WTC11 (cell line): ENCODE data around the gene KNTC1. TPM values are rescaled to one million over a fixed set of nuclear protein-coding genes. Genes with fewer than 3 reads are reported as not detected.
A peak's percentile ranks its signal among the peaks of the same experiment; 100 is the strongest.

Source experiments
- ATAC-seq: fragments of 200-7000 bp; cut with Tn5 transposase; 2 replicates; pipeline ENCODE4 v1.10.0; 2021; ENCODE audit warnings: mild to moderate bottlenecking, moderate library complexity
- Bru-seq: library from RNA; stranded (reverse); fragments of 400-500 nt; gene quantifications from one replicate; lab custom pipeline; 2021; lab: Mats Ljungman, UMichigan
- CTCF ChIA-PET: fragments of 300-600 bp; sonication (Branson Sonifier 250); formaldehyde crosslinking; loops from one replicate; lab custom pipeline; 2021; ENCODE audit warnings: antibody characterized with exemption; lab: Charles Lee
- POLR2A ChIA-PET: fragments of 350-600 bp; sonication (Branson Sonifier 250); formaldehyde crosslinking; loops from one replicate; lab custom pipeline; 2021; ENCODE audit warnings: antibody characterized with exemption; lab: Charles Lee
- DNase-seq: peaks from one replicate; pipeline ENCODE4 v3.0.0; 2021; ENCODE audit warnings: low spot score
- H3K27ac Mint-ChIP-seq: 2 replicates; pipeline ENCODE4 v1.8.0; 2021; ENCODE audit warnings: mixed read lengths
- H3K27me3 Mint-ChIP-seq: 2 replicates; pipeline ENCODE4 v1.8.0; 2021; ENCODE audit warnings: low read depth, mild to moderate bottlenecking, moderate library complexity, mixed read lengths
- H3K36me3 Mint-ChIP-seq: 2 replicates; pipeline ENCODE4 v1.8.0; 2021; ENCODE audit warnings: mixed read lengths
- H3K4me1 Mint-ChIP-seq: 2 replicates; pipeline ENCODE4 v1.8.0; 2022; ENCODE audit warnings: mixed read lengths
- H3K4me3 Mint-ChIP-seq: 2 replicates; pipeline ENCODE4 v1.8.0; 2021; ENCODE audit warnings: mild to moderate bottlenecking, moderate library complexity, mixed read lengths
- H3K9me3 Mint-ChIP-seq: 2 replicates; pipeline ENCODE4 v1.8.0; 2021; ENCODE audit warnings: mixed read lengths
- CREM ChIP-seq: sonication (generic); formaldehyde crosslinking; IDR thresholded peaks from 2 replicates; pipeline ENCODE4 v1.8.1; 2022; ENCODE audit warnings: mild to moderate bottlenecking, missing genetic modification reagents, moderate library complexity
- EMX1 ChIP-seq: fragments of 250-450 bp; sonication (Bioruptor Pico); IDR thresholded peaks from 2 replicates; pipeline ENCODE4 v1.8.0; 2021; ENCODE audit warnings: mild to moderate bottlenecking
- ETV6 ChIP-seq: sonication (generic); formaldehyde crosslinking; IDR thresholded peaks from 2 replicates; pipeline ENCODE4 v1.8.1; 2022; ENCODE audit warnings: mild to moderate bottlenecking, missing genetic modification reagents
- FOXK1 ChIP-seq: sonication (generic); formaldehyde crosslinking; IDR thresholded peaks from 2 replicates; pipeline ENCODE4 v1.8.0; 2022; ENCODE audit warnings: mild to moderate bottlenecking, moderate library complexity, missing genetic modification reagents
- FOXP1 ChIP-seq: sonication (generic); formaldehyde crosslinking; IDR thresholded peaks from 2 replicates; pipeline ENCODE4 v1.8.0; 2022; ENCODE audit warnings: missing genetic modification reagents, mild to moderate bottlenecking, moderate library complexity, borderline replicate concordance
- GABPB1 ChIP-seq: sonication (generic); formaldehyde crosslinking; IDR thresholded peaks from 2 replicates; pipeline ENCODE4 v1.8.1; 2023; ENCODE audit warnings: mild to moderate bottlenecking, missing genetic modification reagents
- GTF2I ChIP-seq: fragments of 250-450 bp; sonication (Bioruptor Pico); conservative IDR thresholded peaks from 2 replicates; pipeline ENCODE4 v1.4.0; 2021; ENCODE audit warnings: mild to moderate bottlenecking
- HMGA2 ChIP-seq: fragments of 250-450 bp; sonication (Bioruptor Pico); IDR thresholded peaks from 2 replicates; pipeline ENCODE4 v1.4.0; 2021; ENCODE audit warnings: mild to moderate bottlenecking, moderate library complexity
- JAZF1 ChIP-seq: fragments of 250-450 bp; sonication (Bioruptor Pico); IDR thresholded peaks from 2 replicates; pipeline ENCODE4 v1.9.0; 2021; ENCODE audit warnings: moderate library complexity, mild to moderate bottlenecking, inconsistent platforms
- MYBL2 ChIP-seq: sonication (generic); formaldehyde crosslinking; IDR thresholded peaks from 2 replicates; pipeline ENCODE4 v1.8.1; 2023; ENCODE audit warnings: mild to moderate bottlenecking, moderate library complexity, missing genetic modification reagents
- NFATC4 ChIP-seq: fragments of 250-450 bp; sonication (Bioruptor Pico); IDR thresholded peaks from 2 replicates; pipeline ENCODE4 v1.9.0; 2021; ENCODE audit warnings: mild to moderate bottlenecking
- NFE2L1 ChIP-seq: sonication (generic); formaldehyde crosslinking; IDR thresholded peaks from 2 replicates; pipeline ENCODE4 v1.8.1; 2023; ENCODE audit warnings: missing genetic modification reagents
- SMAD3 ChIP-seq: sonication (generic); formaldehyde crosslinking; IDR thresholded peaks from 2 replicates; pipeline ENCODE4 v1.8.0; 2022; ENCODE audit warnings: missing genetic modification reagents, mild to moderate bottlenecking, borderline replicate concordance
- SOX15 ChIP-seq: fragments of 250-450 bp; sonication (Bioruptor Pico); IDR thresholded peaks from 2 replicates; pipeline ENCODE4 v1.9.0; 2021; ENCODE audit warnings: mild to moderate bottlenecking
- SP1 ChIP-seq: sonication (generic); formaldehyde crosslinking; conservative IDR thresholded peaks from 2 replicates; pipeline ENCODE4 v1.8.1; 2022; ENCODE audit warnings: missing genetic modification reagents
- TEAD1 ChIP-seq: sonication (generic); formaldehyde crosslinking; IDR thresholded peaks from 2 replicates; pipeline ENCODE4 v1.8.0; 2022; ENCODE audit warnings: mild to moderate bottlenecking, missing genetic modification reagents
- TEAD4 ChIP-seq: sonication (generic); formaldehyde crosslinking; IDR thresholded peaks from 2 replicates; pipeline ENCODE4 v1.8.0; 2022; ENCODE audit warnings: mild to moderate bottlenecking, missing genetic modification reagents
- ZNF416 ChIP-seq: fragments of 250-450 bp; sonication (Bioruptor Pico); IDR thresholded peaks from 2 replicates; pipeline ENCODE4 v1.9.0; 2021; ENCODE audit warnings: mild to moderate bottlenecking, inconsistent platforms
- long read RNA-seq, 3 experiments: library from RNA in 1 of 3; library from capped mRNA in 1 of 3; library from polyadenylated mRNA in 1 of 3; unstranded in 2 of 3; stranded (forward) in 1 of 3; transcript quantifications; one replicate each; pipeline ENCODE4 v2.0.0, GENCODE V29; 2021
- total RNA-seq: library from RNA; stranded (reverse); gene quantifications from 3 replicates; pipeline ENCODE4 v1.2.3, GENCODE V29; 2021
- TF ChIP-seq, protein P1 (sequence below): sonication (generic); formaldehyde crosslinking; IDR thresholded peaks from 2 replicates; pipeline ENCODE4 v1.8.0; 2022; ENCODE audit warnings: mild to moderate bottlenecking, missing genetic modification reagents
- TF ChIP-seq, protein P2 (sequence below): fragments of 250-450 bp; sonication (Bioruptor Pico); IDR thresholded peaks from 2 replicates; pipeline ENCODE4 v1.9.0; 2021; ENCODE audit warnings: mild to moderate bottlenecking
- TF ChIP-seq, protein P3 (sequence below): sonication (generic); formaldehyde crosslinking; IDR thresholded peaks from 2 replicates; pipeline ENCODE4 v1.8.1; 2023; ENCODE audit warnings: mild to moderate bottlenecking, missing genetic modification reagents

The KNTC1 gene, protein sequence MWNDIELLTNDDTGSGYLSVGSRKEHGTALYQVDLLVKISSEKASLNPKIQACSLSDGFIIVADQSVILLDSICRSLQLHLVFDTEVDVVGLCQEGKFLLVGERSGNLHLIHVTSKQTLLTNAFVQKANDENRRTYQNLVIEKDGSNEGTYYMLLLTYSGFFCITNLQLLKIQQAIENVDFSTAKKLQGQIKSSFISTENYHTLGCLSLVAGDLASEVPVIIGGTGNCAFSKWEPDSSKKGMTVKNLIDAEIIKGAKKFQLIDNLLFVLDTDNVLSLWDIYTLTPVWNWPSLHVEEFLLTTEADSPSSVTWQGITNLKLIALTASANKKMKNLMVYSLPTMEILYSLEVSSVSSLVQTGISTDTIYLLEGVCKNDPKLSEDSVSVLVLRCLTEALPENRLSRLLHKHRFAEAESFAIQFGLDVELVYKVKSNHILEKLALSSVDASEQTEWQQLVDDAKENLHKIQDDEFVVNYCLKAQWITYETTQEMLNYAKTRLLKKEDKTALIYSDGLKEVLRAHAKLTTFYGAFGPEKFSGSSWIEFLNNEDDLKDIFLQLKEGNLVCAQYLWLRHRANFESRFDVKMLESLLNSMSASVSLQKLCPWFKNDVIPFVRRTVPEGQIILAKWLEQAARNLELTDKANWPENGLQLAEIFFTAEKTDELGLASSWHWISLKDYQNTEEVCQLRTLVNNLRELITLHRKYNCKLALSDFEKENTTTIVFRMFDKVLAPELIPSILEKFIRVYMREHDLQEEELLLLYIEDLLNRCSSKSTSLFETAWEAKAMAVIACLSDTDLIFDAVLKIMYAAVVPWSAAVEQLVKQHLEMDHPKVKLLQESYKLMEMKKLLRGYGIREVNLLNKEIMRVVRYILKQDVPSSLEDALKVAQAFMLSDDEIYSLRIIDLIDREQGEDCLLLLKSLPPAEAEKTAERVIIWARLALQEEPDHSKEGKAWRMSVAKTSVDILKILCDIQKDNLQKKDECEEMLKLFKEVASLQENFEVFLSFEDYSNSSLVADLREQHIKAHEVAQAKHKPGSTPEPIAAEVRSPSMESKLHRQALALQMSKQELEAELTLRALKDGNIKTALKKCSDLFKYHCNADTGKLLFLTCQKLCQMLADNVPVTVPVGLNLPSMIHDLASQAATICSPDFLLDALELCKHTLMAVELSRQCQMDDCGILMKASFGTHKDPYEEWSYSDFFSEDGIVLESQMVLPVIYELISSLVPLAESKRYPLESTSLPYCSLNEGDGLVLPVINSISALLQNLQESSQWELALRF (N-terminal part only)
- total RNA-seq (78.3 to 85.1 TPM (median 83.4 TPM) in 3 replicates), Bru-seq, nascent RNA (percentile 76 among the genes with signal in this experiment)
- long read RNA-seq, experiment 1, partial matches to known transcripts: 50 of 124 reads
- long read RNA-seq, experiment 1, other reads (novel, unspliced or antisense): 74 of 124 reads
- long read RNA-seq, experiment 2, partial matches to known transcripts: 11 of 30 reads
- long read RNA-seq, experiment 2, other reads (novel, unspliced or antisense): 18 of 30 reads
- long read RNA-seq, experiment 3, partial matches to known transcripts: 1 of 2 reads
- long read RNA-seq, experiment 3, other reads (novel, unspliced or antisense): 1 of 2 reads

DNA sequence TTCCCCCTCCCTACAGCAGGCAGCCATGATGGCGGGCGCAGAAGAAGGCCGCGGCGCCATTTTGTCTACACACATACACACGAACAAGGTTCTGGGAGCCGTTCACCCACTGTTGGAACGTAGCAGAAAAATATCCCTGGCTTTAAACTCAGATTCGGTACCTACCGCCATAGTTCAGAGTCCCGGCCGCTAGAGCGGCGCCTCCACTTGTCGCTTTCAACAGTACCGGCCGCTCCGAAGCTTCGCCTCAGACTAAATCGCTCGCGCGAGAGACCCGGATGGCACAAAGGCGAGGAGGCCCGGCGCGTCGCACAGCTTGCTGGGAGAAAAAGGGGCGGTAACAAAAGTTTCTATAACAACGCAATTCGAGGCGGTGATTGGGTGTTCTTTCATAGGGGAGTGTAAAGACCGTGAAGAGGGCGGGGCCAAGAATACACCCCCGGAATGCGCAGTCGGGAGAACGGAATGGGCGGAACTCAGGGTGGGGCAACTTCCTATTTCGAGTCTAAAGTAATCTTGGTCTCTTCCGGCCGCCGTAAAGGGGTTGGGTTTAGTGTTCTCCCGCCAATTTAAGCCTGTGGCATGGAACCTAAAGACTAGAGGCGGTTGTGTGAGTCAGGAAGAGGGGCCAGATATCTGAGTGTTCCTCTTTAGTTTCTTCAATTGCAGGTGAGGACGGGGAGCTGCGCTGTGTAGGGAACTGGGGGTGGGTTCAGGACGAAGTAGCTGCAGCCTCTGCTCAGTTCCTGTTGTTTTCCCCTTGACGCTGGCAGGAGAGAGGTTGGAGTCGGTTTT is at the start of gene KNTC1, which contains the start of gene RSRC2:
TSS of gene KNTC1 (plus strand) at position 567 of the 795 bp plus-strand sequence. CDS start 2,815 bp downstream, outside the sequence.
TSS of gene RSRC2 (minus strand) at position 254 of the 795 bp plus-strand sequence. CDS start at position 171, 83 bp downstream.
- TF ChIP-seq NFATC4 (CRISPR knock-in tag) (peak; percentile 82; the same call in 1 of the 2 replicates), ZNF416 (peak; percentile 79), HMGA2 (0 out of 2 replicates have a peak, but pooled peaks have one; percentile 12), TEAD1 (CRISPR knock-in tag) (peak; percentile 61; the same call in 1 of the 2 replicates), FOXP1 (0 out of 2 replicates have a peak, but pooled peaks have one; percentile 10), FOXK1 (CRISPR knock-in tag) (peak; percentile 33; the same call in 1 of the 2 replicates), EMX1 (CRISPR knock-in tag) (no peak), TEAD4 (CRISPR knock-in tag) (peak; percentile 82), JAZF1 (CRISPR knock-in tag) (peak; percentile 26; the same call in 1 of the 2 replicates), CREM (CRISPR knock-in tag) (peak; percentile 29; the same call in 1 of the 2 replicates), MYBL2 (CRISPR knock-in tag) (peak; percentile 58; the same call in 1 of the 2 replicates), SOX15 (no peak), GTF2I (CRISPR knock-in tag) (no peak), SMAD3 (CRISPR knock-in tag) (peak; percentile 64; the same call in 1 of the 2 replicates), GABPB1 (CRISPR knock-in tag) (peak; percentile 46), SP1 (CRISPR knock-in tag) (peak; percentile 88), ETV6 (CRISPR knock-in tag) (0 out of 2 replicates have a peak, but pooled peaks have one; percentile 4), NFE2L1 (CRISPR knock-in tag) (no peak)
- TF ChIP-seq, protein P1, sequence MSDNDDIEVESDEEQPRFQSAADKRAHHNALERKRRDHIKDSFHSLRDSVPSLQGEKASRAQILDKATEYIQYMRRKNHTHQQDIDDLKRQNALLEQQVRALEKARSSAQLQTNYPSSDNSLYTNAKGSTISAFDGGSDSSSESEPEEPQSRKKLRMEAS (CRISPR knock-in tag): peak; percentile 79
- TF ChIP-seq, protein P2, sequence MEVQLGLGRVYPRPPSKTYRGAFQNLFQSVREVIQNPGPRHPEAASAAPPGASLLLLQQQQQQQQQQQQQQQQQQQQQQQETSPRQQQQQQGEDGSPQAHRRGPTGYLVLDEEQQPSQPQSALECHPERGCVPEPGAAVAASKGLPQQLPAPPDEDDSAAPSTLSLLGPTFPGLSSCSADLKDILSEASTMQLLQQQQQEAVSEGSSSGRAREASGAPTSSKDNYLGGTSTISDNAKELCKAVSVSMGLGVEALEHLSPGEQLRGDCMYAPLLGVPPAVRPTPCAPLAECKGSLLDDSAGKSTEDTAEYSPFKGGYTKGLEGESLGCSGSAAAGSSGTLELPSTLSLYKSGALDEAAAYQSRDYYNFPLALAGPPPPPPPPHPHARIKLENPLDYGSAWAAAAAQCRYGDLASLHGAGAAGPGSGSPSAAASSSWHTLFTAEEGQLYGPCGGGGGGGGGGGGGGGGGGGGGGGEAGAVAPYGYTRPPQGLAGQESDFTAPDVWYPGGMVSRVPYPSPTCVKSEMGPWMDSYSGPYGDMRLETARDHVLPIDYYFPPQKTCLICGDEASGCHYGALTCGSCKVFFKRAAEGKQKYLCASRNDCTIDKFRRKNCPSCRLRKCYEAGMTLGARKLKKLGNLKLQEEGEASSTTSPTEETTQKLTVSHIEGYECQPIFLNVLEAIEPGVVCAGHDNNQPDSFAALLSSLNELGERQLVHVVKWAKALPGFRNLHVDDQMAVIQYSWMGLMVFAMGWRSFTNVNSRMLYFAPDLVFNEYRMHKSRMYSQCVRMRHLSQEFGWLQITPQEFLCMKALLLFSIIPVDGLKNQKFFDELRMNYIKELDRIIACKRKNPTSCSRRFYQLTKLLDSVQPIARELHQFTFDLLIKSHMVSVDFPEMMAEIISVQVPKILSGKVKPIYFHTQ (CRISPR knock-in tag): peak; percentile 49; the same call in 1 of the 2 replicates
- TF ChIP-seq, protein P3, sequence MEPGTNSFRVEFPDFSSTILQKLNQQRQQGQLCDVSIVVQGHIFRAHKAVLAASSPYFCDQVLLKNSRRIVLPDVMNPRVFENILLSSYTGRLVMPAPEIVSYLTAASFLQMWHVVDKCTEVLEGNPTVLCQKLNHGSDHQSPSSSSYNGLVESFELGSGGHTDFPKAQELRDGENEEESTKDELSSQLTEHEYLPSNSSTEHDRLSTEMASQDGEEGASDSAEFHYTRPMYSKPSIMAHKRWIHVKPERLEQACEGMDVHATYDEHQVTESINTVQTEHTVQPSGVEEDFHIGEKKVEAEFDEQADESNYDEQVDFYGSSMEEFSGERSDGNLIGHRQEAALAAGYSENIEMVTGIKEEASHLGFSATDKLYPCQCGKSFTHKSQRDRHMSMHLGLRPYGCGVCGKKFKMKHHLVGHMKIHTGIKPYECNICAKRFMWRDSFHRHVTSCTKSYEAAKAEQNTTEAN (CRISPR knock-in tag): no peak
- POLR2A ChIA-PET: interaction anchor here (0.6 to 2.7 kb wide), 5 partner anchors 22 to 127 kb away, joined by 3 to 46 read pairs (median 3); partner anchors contain the start of gene ZCCHC8

More for the DNA sequence above, at the start of gene KNTC1, which contains the start of gene RSRC2:
- Mint-ChIP-seq H3K27me3 (no peaks in the 10 kb centered on the region), H3K27ac (no peak within 1 kb of the TSS; the same call in 1 of the 2 replicates), H3K36me3 (peaks cover 40% of the 10 kb centered on the region), H3K4me1 (peaks cover 18% of the 10 kb centered on the region), H3K4me3 (no peak within 1 kb of the TSS), H3K9me3 (no peaks in the 10 kb centered on the region)
- ATAC-seq: peak; percentile 98
- peak; percentile 98 for DNase-seq
- CTCF ChIA-PET: no interaction called here
